KOPT-K1 (cell line): Measurements from ENCODE around the gene CBLB.
"Not testable (repeated sequence)": the region's sequence is repeated elsewhere in the genome, so short reads cannot be mapped to it uniquely, and the experiment has no call there.

Experiments
- H3K27ac ChIP-seq: fragments of 200-600 bp; sonication (generic); 2 replicates; pipeline ENCODE4 v1.5.1; 2016; ENCODE audit warnings: antibody characterized with exemption, mild to moderate bottlenecking, low read depth, low read length; ENCODE audit not compliant: poor library complexity, severe bottlenecking
- H3K36me3 ChIP-seq: fragments of 200-600 bp; sonication (generic); 2 replicates; pipeline ENCODE4 v1.5.1; 2017; ENCODE audit warnings: antibody characterized with exemption, mild to moderate bottlenecking, low read length, moderate library complexity; ENCODE audit not compliant: insufficient read depth
- H3K9me3 ChIP-seq: fragments of 200-600 bp; sonication (generic); 2 replicates; pipeline ENCODE4 v1.5.1; 2017; ENCODE audit warnings: antibody characterized with exemption, low read length, mild to moderate bottlenecking; ENCODE audit not compliant: insufficient read depth, poor library complexity, severe bottlenecking

The CBLB gene

DNA sequence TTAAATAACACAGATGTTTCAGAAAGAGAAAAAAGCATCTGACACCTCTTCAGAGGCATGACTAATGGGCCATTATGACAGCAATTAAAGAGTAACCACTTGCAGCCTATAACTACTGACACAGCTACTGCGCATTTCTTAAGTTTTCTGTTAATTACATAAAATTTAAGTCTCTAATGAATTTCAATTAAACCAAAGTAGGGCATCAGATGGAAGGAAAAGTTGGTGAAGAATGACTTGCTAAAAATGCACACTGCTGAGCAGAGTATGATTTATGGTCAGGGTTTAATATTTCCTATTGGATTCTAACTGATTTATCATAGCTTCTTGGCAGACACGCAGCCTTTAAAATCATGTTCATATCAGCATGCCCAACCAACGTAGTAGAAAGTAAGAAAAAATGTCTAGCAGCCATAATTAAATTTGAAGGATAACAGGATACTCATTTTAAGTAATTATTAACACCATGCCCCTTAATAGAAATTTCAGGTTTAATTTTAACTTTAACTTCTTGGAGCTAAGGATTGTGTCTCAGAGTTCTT lies 140.0 kb downstream of the CBLB start:
- Histone ChIP-seq H3K27ac (no peak overlapping the region), H3K36me3 (no peaks in the 10 kb centered on the region), H3K9me3 (peaks cover 9% of the 10 kb centered on the region)

DNA sequence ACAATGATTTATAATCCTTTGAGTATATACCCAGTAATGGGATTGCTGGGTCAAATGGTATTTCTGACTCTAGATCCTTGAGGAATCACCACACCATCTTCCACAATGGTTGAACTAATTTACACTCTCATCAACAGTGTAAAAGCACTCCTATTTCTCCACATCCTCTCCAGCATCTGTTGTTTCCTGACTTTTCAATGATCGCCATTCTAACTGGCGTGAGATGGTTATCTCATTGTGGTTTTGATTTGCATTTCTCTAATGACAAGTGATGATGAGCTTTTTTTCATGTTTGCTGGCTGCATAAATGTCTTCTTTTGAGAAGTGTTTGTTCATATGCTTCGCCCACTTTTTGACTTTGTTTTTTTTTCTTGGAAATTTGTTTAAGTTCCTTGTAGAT lies 141.8 kb downstream of the CBLB start:
- not testable (repeated sequence) for H3K9me3 ChIP-seq, H3K36me3 ChIP-seq, H3K27ac ChIP-seq

DNA sequence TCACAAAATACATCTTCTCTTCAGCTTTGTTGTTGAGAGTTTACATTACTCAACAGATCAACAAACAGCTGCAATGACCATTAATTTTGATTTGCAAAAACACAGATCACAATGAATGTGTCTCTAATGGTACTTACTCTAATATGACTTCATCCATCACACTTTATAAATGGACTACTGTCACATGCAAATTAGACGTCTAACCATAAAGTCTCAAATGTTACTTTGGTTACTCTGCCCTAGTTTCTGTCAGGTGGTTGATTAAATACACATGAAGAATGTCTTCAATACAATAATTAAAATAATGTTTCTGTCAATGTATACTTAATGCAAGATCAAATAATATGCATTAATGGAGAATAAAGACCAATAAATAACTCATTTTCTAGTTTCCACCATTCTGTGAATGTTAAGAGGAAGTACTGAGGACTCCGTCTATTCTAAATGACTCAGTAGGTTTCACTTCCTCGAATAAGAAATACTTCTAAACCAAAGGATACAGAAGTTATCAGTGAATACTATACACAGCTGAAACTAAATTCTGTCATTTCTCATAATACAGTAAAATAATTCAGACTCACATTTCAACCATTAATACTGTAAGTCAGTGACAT lies 145.8 kb downstream of the CBLB start:
- Histone ChIP-seq H3K36me3 (peaks cover 3% of the 10 kb centered on the region; the same call in 1 of the 2 replicates), H3K27ac (no peak overlapping the region)

DNA sequence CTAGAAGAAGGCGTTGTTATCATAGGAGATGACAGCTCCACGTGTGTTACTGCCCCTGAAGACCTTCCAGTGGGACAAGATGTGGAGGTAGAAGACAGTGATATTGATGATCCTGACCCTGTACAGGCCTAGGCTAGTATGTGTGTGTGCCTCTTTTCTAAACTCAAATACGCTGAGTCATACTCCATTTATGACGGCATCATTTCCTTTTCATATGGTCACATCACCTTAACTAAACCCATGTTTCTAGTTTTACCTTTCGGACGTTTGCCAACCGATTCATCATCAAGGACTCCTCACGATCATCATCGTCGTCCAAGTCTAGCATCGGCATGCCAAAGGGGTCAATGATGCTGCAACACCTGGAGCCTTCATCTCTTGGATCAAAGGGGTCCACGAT lies 149.0 kb downstream of the CBLB start:
- H3K27ac ChIP-seq: no peak overlapping the region
- H3K9me3 ChIP-seq: no peaks in the 10 kb centered on the region
- H3K36me3 ChIP-seq: peaks cover 3% of the 10 kb centered on the region; the same call in 1 of the 2 replicates

More for the DNA sequence above, 145.8 kb downstream of the CBLB start:
- H3K9me3 ChIP-seq: peaks cover 9% of the 10 kb centered on the region

DNA sequence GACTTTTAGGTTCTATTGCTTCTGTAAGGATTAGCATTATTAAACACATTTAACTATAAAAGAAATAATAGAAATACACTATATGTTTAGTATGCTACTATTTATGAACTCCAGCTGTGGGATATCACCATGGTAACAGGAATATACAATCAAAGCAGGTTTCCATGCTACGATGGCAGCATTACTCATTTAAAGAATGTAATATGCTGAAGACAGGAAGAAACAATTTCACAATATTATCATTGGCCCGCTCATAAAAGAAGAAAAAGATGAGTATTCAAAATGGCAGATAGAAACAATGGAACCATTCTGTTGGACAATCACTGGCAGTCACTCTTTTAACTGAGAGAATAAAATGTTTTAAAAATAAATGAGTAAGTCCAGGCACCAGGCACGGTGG lies 153.4 kb downstream of the CBLB start:
- Histone ChIP-seq H3K9me3 (no peaks in the 10 kb centered on the region), H3K36me3 (peaks cover 3% of the 10 kb centered on the region; the same call in 1 of the 2 replicates), H3K27ac (no peak overlapping the region)

DNA sequence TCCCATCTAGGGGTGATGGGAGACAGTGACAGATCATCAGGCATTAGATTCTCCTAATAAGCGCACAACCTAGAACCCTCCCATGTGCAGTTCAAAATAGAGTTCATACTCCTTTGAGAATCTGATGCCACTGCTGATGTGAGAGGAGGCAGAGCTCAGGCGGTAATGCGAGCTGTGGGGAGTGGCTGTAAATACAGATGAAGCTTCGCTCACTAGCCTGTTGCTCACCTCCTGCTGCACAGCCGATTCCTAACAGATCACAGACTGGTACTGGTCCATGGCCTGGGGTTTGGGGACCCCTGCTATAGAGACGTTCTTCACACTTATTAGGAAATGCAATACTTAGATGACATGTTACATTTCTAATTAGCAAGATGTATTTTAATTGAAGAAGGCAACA lies 154.4 kb downstream of the CBLB start:
- Histone ChIP-seq H3K36me3 (0 out of 2 replicates have a peak, but pooled peaks cover 3% of the 10 kb centered on the region), H3K9me3 (no peaks in the 10 kb centered on the region)

DNA sequence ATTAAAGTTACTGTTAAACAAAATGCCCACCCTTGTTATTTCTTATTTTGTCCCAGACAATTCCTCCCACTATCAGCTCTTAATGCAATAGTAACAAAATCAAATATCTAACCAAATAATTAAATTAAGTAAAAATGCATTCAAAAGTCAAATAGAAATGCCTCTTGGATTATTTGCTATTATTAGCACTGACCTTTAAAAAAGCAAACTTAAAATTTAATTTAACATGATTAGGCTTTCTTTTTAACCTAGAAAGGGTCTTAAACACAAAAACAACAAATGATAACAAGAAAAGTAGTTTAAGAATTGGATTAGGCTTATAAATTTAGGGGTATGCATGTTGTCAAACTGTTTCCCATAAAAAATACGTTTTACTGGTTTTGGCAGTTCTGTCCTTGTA lies 159.8 kb downstream of the CBLB start:
- Histone ChIP-seq H3K9me3 (no peaks in the 10 kb centered on the region), H3K36me3 (no peaks in the 10 kb centered on the region), H3K27ac (no peak overlapping the region)

More for the DNA sequence above, 154.4 kb downstream of the CBLB start:
- H3K27ac ChIP-seq: no peak overlapping the region

DNA sequence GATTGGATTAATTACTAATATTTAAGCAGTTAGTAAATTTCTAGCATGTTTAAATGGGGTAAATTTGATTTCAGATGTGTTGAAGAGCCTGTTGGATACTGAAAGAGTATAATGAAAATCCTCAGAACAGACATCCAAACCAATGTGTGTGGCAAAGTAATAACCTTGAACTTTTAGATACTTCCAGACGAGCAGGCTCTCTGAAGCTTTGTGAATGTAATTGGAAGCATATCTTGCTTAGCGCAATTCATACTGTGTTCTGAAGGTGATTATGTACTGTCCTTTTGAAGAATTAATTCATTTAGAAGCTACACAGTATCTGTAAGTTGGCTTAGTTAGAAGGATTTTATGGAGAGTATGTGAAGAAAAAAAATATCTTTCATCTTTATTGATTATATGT lies 161.8 kb downstream of the CBLB start:
- H3K36me3 ChIP-seq: no peaks in the 10 kb centered on the region
- H3K27ac ChIP-seq: no peak overlapping the region
- no peaks in the 10 kb centered on the region for H3K9me3 ChIP-seq

DNA sequence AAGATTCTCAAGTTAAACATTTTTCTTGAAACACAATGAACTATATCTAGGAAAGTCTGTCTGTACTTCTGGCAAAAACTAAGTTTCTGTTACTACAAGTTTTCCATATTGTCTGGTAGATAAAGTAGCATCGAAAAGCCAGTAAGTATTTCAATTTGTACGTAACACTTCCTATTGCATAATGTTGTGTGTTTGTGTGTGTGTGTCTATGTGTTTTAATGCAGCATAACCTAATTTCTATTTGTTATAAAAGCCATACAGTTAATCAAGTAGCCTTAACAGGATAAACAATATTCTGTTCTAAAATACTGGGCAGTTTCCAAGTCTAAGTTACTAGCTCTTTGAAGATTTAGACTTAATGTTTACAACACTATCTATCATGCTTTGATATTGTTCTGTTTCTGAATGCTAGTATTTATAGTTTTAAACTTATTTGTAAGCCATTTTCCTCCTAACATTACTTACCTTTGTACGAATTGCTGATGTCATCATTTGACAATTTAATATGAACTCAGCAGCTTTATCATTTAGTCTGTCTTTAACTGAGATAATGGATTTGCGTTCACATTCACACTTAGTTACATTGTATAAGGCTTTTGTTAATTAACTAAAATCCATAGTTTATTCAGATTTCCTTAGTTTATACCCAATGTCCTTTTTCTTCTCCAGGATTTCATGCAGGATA lies 163.9 kb downstream of the CBLB start:
- Histone ChIP-seq H3K9me3 (no peaks in the 10 kb centered on the region), H3K27ac (no peak overlapping the region), H3K36me3 (no peaks in the 10 kb centered on the region)

DNA sequence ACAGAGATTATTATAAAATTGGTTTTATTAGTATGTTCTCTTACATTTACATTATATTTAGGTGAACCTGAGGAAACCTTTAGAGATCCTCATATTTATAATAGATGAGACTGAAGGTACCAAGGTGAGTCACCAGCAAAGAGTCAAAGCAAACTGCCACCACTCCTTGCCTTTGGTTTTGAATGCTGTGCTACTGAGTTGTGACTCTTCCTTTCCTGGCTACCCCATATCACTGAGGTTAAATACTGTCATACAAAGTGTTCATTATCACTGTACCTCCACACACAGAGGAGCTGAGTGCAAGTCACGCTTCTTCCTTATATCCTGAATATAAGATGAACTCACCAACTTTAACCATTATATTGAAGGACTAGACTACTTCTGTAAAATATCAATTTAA lies 168.2 kb downstream of the CBLB start:
- Histone ChIP-seq H3K36me3 (no peaks in the 10 kb centered on the region), H3K27ac (no peak overlapping the region), H3K9me3 (no peaks in the 10 kb centered on the region)

DNA sequence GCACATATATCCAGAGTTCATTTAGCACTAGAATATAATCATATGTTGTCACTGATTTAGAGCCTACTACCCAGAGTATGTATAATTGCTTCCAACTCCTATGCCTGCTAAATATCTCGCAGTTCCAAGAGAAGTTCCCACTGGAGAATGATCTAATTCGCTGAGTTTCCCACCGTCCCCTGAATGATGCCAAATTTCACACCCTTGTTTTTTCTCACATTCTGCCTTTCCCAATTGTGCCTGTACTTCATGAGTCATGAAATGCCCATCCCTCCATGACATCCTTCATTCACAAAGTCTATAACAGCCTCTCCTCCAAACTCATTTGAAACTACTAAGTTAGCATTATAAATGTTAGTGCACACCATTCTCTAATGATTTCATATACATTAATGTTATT lies 177.2 kb downstream of the CBLB start:
- Histone ChIP-seq H3K36me3 (no peaks in the 10 kb centered on the region), H3K27ac (no peak overlapping the region), H3K9me3 (no peaks in the 10 kb centered on the region)

DNA sequence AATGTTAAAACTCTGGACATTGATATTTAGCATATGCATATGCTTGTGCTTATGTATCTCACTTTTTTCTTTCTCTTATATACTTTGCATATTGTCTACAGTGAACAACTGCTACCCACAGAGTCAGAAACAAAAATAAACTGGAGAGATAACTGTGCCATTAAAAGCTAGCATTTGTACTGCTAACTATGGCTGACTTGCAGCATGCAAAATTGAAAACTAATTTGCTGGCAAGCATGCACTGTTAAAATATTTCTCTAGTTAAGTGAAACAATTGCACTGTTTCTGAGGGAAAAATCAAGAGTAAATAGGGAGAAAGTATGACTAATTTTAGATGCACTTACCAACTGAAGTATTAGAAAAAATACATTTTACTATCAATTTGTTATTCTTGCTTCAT lies 177.8 kb downstream of the CBLB start:
- Histone ChIP-seq H3K27ac (no peak overlapping the region), H3K9me3 (no peaks in the 10 kb centered on the region), H3K36me3 (no peaks in the 10 kb centered on the region)

DNA sequence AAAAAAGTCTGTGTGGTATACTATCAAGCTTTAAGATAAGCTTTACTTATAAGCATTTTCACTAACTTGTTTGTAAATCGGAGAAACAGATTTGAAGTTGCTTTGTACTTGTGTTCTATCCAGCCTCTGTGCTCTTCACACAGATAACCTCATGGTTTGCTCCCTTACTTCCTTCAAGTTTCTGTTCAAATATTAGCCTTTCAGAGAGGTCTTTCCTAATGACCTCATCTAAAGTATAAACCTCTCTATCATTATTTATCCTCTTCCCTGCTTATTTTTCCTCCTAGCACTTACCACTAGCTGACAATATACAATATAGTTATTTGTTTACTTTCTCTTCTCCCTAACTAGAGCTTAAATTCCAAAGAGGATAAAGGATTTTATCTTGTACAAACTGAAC lies 180.0 kb downstream of the CBLB start:
- no peaks in the 10 kb centered on the region for H3K36me3 ChIP-seq
- H3K9me3 ChIP-seq: no peaks in the 10 kb centered on the region
- H3K27ac ChIP-seq: no peak overlapping the region

DNA sequence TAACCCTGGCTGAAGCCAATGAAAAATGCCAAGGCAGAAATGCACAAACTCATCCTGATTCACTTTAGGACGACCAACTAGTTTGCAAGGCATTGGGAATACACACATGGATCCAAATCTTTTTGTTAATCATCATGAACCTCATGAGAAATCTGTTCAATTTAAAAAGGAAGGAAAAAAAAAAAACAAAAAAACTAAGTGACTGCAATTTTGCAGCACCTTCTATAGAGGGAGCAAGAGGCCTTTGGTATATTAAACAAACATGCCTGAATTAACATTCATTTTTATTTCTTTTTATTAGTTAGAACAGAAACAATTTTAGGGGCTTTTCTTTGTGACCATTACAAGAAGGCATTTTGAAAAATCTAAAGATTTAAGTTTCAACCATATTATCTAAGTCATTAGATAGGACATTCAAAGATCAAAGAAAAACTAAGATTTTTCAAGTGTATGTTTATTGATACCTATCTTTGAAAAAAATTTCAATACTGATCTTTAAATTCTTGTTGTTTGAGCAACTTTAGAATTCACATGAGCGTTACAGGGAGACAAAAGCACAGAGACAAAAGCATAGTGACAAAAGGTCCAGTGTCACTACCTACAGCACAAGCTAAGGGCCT lies 182.4 kb downstream of the CBLB start:
- Histone ChIP-seq H3K9me3 (no peaks in the 10 kb centered on the region), H3K36me3 (no peaks in the 10 kb centered on the region), H3K27ac (no peak overlapping the region)

DNA sequence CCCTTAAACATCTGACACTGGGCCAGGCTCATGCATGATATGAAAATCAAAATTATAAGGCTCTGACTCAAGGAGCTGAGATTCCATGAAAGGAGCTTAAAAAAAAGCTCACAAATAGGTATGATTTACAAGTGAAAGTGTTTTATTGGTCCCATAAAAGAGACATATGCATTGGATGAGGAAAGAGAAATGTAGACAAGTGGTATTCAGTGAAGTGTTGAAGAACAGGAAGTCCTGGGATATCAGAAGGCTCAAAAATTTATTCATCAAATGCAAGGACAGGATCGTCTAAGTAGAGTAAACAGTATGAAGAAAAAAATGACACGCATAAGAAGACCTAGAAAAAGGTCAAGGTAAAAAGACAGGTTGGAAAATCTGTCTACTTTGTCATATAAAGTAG lies 188.9 kb downstream of the CBLB start:
- Histone ChIP-seq H3K27ac (no peak overlapping the region), H3K9me3 (no peaks in the 10 kb centered on the region), H3K36me3 (no peaks in the 10 kb centered on the region)
